ENCODE measurements around the gene CREB3L1. TPM values are rescaled to one million over a fixed set of nuclear protein-coding genes. Genes with fewer than 3 reads are reported as not detected.

CREB3L1 gene
- total RNA-seq, 4 donors from 2014 or later: 1.3 to 8.7 (median 3.7) TPM

DNA sequence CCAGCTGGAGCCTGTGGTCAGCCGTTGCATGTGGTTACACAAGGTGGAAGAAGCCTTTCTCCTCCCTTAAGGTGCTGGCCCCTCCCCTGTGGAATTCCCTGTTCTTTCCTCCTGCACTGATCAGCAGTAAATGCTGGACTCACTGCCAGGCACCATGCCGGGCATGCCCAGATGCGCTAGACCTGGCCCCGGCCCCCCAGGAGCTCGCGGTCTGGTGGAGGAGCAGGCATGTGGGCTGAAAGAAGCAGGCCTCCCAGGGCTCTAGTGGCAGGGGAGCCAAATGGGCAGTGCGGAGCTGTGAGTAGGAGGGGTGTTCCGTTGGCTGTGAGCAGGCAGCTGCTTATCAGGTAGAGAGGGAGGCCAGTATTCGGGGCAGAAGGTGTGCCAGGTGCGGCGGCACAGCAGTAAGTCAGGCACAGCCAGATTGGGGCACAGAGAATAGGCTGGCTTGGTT, 80.0 kb downstream of the CREB3L1 start:
- WGBS: 100% methylated on average over 1 of the region's 11 CpGs
- no peak for DNase-seq (ENCODE audit: extremely low spot score)

DNA sequence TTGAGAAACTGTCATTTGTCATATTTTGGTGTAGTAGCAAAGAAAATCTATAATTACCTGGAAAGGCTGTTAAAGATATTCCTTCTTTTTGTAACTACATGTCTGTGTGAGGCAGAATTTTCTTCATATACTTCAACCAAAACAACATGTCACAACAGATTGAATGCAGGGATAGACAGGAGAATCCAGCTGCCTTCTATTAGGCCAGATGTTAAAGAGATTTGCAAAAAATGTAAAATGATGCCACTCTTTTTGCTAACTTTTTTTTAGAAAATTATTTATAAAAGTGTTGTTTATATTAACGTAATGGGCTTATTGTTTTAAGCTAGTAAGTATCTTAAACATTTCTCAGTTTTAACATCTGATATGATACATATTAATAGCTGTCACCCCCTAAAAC, 82.5 kb downstream of the CREB3L1 start:
- H3K9me3 ChIP-seq: no peaks in the 10 kb centered on the region
- H3K36me3 ChIP-seq: peaks cover 0 to 8% (median 5%) of the 10 kb centered on the region in 4 donors
- no peak for TF ChIP-seq CTCF (IDR thresholded peaks at IDR 0.05)
- WGBS: 42% methylated on average over 1 of the region's 1 CpG
- no peak overlapping the region for H3K4me3 ChIP-seq
- H3K27me3 ChIP-seq: no peaks in the 10 kb centered on the region
- intact Hi-C loops (cut with DNase I): no loop called here
- no peak for DNase-seq (ENCODE audit: extremely low spot score)
- peak overlapping the region in 1 of 4 donors; percentile 82 for H3K27ac ChIP-seq (replicated peaks in 1 of 4)
- H3K4me1 ChIP-seq: peaks cover 40 to 64% (median 48%) of the 10 kb centered on the region in 4 donors

More for the DNA sequence above, 80.0 kb downstream of the CREB3L1 start:
- Histone ChIP-seq H3K4me3 (no peak overlapping the region), H3K36me3 (peaks cover 0 to 16% (median 7%) of the 10 kb centered on the region in 4 donors), H3K9me3 (no peaks in the 10 kb centered on the region), H3K27me3 (no peaks in the 10 kb centered on the region), H3K27ac (replicated peaks in 1 of 4) (no peak overlapping the region), H3K4me1 (peaks cover 22 to 64% (median 38%) of the 10 kb centered on the region in 4 donors)
- intact Hi-C loops (cut with DNase I): no loop called here
- no peak for TF ChIP-seq EP300 (IDR thresholded peaks at IDR 0.05)
- TF ChIP-seq POLR2A (IDR thresholded peaks at IDR 0.05; ENCODE audit: low read depth): no peak
- no peak for TF ChIP-seq POLR2AphosphoS5 (IDR thresholded peaks at IDR 0.05)
- TF ChIP-seq CTCF (IDR thresholded peaks at IDR 0.05): no peak

- Histone ChIP-seq H3K36me3 (peaks cover 0 to 6% (median 5%) of the 10 kb centered on the region in 4 donors), H3K27ac (replicated peaks in 1 of 4) (peak overlapping the region; percentile 74 to 88 (median 82)), H3K27me3 (no peaks in the 10 kb centered on the region), H3K4me1 (peaks cover 40 to 63% (median 52%) of the 10 kb centered on the region in 4 donors), H3K9me3 (no peaks in the 10 kb centered on the region), H3K4me3 (peak overlapping the region; percentile 48 to 55 (median 52))
- WGBS: 47% methylated on average over 7 of the region's 7 CpGs
- DNase-seq (ENCODE audit: extremely low spot score): no peak
- TF ChIP-seq CTCF (IDR thresholded peaks at IDR 0.05) (no peak), POLR2AphosphoS5 (IDR thresholded peaks at IDR 0.05) (no peak), EP300 (IDR thresholded peaks at IDR 0.05) (no peak)
- intact Hi-C loops (cut with DNase I): no loop called here
Measured at GRCh38 chr11:46360878-46361277, 83.4 kb downstream of the CREB3L1 start.

DNA sequence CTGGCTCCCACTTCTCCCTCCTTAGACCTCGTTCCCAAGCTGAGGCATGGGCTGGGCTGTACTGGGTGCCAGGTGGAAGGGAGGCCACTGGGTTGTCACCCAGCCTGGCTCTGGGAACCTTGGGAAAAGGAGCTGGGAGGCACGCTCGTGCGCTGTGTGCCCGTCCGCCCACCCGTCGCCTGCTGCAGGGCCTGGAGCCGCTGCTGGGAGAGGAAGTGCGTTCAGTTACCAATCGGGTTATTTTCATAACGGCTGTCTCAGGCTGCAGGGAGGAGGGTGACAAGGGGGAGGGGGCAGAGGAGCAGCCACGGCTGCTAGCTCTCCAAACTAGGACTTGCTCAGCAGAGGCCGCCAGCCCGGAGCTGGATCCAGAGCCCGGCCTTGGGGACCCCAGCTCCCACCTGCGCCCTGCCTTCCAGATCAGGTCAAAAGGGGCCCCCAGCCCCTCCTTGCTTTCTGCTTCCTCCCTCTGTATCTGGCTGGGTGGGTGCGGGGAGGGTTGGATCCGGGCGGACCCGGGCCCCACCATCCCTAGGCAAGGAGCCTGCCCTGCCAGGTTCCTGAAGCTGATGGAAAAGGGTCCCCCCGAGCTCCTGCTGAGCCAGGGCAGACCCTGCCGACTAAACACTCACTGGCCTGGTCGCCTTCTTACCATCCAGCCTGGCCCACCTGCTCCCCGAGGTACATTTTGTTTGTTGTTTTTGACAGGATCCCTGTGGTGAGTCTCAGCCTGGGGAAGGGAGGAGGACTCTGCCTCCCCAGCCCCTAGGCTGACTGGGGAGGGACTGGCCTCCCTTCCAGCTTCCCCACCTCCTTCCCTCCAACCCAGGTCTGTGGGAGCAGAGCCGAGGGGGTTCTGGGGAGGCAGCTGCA, 84.1 kb downstream of the CREB3L1 start:
- H3K4me3 ChIP-seq: peak overlapping the region; percentile 48 to 55 (median 52)
- no peaks in the 10 kb centered on the region for H3K27me3 ChIP-seq
- peak overlapping the region; percentile 74 to 88 (median 82) for H3K27ac ChIP-seq (replicated peaks in 1 of 4)
- peaks cover 0 to under 1% (median under 1%) of the 10 kb centered on the region in 4 donors for H3K36me3 ChIP-seq
- no peaks in the 10 kb centered on the region for H3K9me3 ChIP-seq
- WGBS: 8% methylated on average over 21 of the region's 26 CpGs
- DNase-seq (ENCODE audit: extremely low spot score): no peak
- intact Hi-C loops (cut with DNase I): no loop called here
- H3K4me1 ChIP-seq: peaks cover 40 to 62% (median 52%) of the 10 kb centered on the region in 4 donors
- TF ChIP-seq POLR2AphosphoS5 (IDR thresholded peaks at IDR 0.05) (peak; percentile 73), CTCF (IDR thresholded peaks at IDR 0.05) (no peak)

Measured in esophagus muscularis mucosa (tissue), 4 donors.